ELR (cell line): ENCODE data around the gene S100Z.
"Not testable (repeated sequence)": the region's sequence is repeated elsewhere in the genome, so short reads cannot be mapped to it uniquely, and the experiment has no call there.

ENCODE experiments used
- DNase-seq: peaks from one replicate; pipeline ENCODE4 v3.0.0-alpha.2; 2015; ENCODE audit warnings: low read depth

S100Z gene

DNA sequence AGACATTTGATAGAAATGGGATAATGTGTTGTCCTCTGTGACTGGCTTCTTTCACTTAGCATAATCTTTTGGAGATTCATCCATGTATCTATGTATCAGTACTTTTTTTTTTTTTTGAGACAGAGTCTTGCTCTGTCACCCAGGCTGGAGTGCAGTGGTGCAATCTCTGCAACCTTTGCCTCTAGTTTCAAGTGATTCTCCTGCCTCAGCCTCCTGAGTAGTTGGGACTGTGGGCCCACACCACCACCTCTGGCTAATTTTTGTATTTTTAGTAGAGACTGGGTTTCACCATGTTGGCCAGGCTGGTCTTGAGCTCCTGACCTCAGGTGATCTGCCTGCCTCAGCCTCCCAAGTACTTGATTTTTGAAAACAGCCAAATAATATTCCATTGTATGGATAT is 23.4 kb upstream of the S100Z start:
- not testable (repeated sequence) for DNase-seq

DNA sequence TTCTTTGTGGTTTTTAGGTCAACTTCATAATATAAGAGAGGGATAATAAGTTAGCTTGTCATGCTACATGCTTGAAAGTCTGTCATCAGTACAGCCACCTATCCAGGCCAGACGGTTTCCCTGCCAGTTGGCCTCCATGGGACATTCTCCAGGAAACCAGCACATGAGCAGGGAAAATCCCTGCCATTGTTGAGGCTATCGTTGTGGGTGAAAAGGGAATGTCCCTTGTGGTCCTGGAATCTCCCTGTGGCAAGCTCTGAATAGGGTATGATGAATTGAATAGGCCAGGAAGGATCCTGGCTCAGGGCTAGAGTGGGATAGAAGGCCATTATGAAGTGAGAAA is 18.7 kb upstream of the S100Z start:
- DNase-seq, result peak; percentile 76

DNA sequence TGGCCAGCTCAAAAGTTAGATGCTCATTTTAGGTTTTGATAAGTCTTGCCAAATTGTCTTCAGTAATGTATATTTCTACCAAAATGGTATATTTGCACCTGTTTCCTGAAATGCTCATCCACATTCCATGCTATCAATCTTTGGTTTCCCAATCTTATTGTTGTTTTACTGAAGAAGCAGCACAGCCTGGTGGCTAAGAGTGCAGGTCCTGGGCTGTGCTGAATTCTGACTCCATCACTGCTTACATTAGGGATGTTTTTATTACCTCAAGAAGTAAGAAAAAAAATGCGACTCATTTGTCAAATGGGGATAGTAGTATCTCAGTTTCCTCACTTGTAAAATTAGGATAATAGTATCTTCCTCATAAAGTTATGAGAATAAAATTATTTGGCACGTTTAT is 13.6 kb upstream of the S100Z start:
- peak; percentile 50 for DNase-seq

DNA sequence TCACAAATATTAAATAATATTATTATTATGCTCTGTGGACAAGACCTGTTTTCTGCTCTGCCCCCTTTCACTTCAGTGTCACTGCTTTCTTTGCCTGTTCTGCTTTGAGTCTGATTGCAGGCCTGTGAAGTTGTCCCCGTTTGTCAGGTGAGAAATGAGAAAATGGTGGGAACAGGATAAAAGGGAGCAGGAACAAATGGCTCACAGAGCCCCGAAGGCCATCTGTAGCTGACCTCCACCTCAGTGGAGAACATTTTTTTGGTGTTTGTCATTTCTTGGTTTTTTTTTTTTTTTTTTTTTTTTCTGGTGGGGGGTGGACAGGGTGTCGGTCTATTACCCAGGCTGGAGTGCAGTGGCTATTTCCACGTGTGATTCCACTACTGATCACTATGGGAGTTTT is 13.2 kb upstream of the S100Z start:
- peak; percentile 62 for DNase-seq

DNA sequence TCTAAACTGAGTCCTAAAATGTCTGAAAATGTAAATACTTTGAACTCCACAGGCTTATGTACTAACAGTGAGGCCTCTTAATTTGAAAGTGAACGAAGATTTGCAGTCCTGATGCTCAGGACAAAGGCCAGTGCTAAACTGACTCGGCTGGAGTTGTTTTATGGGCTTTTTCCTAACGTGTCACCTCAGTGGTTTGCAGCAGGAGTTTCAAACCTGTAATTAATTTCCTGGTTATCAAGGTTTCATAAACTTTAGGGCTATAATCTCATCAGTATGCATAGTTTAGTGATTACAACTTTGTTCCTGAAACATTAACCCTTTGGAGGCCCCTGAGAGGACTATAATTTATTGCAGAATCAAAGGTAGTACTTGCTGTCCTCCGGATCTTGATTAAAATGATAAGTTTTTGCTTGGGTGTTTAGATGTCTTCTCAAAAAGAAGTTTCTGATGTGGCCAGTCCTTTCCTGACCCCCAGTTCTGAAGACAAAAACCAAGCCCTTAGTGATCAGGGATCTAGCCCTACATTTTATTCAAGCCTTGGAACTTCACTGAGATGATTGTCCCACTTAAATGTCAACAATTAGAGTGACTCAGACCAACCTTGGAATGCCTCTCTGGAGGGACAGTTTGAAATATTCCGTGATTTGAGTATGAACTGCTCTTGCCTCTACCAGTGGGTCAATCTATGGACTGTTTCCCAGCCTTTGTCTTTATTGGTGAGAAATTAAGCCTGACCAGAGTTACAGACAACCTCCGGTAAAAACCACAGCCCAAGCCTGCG is 11.1 kb upstream of the S100Z start:
- peak; percentile 89 for DNase-seq

DNA sequence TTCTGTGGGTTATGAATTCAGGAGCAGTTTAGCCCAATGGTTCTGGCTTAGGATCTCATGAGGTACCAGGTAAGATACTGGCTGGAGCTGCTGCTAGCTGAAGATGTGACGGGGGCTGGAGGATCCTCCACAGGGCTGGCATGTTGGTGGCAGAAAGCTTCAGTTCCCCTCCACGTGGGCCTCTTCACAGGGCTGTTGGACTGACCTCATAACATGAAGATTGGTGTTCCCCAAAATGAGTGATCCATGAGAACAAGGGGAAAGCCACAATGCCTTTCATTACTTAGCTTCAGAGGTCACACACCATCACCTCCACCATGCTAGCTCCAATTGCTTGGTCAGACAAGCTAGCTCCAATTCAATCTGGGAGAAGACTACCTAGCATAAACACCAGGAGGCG is 8.5 kb upstream of the S100Z start:
- no peak for DNase-seq

DNA sequence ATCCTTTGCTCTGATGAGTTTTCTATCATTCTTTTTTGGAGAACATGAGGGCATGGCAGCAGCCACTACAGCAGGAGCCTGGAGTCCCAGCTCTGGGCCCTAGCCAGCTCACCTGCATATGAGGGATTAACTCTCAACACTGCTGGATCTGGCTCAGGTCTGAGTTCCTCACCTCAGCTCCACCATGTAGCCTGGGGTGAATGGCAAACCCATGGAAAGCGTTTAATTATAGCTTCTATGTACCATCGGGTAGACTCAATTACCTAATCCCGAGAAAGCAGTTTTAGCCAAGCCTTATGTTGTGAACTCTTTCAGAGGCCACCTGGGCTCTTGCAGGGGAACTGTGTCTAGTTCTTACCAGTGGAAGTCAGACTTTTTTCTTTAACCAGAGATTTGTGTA is 3.9 kb upstream of the S100Z start:
- no peak for DNase-seq

DNA sequence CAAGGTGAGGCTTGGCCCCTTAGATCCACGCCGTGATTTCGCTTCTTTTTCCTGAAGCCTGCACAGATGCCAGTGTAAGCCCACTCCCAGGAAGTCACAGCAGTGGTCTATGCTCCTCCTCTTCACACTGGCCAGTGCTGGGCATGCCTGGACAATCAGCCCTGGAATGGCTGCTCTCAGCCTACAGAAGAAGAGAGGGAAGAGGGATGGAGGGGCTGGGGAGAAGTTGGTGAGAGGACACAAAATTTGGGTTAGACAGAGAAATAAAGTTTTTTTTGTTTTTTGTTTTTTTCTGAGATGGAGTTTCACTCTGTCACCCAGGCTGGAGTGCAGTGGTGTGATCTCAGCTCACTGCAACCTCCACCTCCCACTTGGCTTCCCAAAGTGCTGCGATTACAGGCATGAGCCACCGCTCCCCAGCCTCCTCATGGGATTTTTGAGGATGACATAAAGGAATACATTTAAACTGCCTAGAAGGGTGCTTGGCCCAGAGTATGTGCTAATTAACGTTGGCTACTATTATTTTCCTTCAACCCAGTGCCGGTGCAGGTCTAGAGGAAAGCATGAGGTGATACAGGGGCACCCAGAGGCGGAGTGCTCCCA is 830 bp downstream of the S100Z start:
- no peak for DNase-seq

DNA sequence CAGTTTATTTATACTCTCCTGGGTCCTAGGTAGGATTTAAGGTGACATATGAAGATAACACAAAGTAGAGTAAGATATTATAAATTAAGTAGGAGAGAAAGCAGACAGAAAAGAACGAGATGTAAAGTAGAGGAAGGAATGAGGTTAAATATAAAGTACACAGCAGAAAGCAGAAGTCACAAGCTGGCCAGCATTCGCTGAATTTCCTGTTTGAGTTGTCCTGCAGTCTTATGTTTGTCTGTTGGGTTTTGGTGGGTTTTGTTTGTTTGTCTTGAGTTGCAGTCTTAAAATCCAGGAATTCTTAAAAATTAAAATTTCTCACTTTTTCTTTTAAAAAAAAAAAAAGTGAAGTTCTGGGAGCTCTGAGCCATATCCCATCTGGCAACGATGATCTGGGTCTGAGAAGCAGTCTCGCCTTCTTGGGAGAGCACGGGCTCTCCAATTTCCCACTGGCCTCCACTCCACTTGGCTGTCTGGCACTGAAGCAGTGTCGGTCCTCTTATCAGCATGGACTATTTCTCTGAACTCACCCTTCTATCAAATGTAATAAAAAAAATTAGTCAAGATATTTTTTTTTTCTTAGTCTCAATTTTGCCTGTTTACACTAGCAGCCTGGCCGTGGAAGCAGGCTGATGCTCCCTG is 2.0 kb downstream of the S100Z start:
- no peak for DNase-seq

DNA sequence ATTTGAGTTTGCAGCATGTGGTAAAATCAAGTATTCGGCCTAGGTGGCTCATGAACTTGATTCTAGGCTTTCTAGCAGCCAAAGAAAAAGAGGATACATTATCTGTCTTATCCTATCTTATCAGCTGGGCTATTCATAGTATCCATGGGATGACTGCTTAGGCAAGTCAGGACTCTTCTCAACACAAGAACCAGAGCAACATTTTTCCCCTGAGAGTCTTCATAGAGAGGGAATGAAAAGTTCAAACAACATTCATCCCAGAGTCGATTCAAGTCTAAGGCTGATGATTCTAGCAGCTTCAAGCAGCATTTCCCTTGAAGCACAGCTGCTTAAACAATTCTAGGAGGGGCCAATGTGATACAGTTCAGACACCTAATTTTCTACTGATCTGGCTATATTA is 3.0 kb downstream of the S100Z start:
- DNase-seq, result no peak

DNA sequence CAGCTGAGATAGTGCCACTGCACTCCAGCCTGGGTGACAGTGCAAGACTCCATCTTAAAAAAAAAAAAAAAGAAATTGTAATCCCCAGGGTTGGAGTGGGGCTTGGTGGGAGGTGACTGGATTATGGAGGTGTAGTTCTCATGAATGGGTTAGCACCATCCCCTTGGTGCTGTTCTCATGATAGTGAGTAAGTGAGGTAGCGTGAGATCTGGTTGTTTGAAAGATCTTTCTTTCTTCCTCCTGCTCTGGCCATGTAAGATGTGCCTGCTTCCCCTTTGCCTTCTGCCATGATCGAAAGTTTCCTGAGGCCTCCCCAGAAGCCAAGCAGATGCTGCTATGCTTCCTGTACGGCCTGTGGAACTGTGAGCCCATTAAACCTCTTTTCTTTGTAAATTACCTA is 3.9 kb downstream of the S100Z start:
- DNase-seq, result not testable (repeated sequence)

DNA sequence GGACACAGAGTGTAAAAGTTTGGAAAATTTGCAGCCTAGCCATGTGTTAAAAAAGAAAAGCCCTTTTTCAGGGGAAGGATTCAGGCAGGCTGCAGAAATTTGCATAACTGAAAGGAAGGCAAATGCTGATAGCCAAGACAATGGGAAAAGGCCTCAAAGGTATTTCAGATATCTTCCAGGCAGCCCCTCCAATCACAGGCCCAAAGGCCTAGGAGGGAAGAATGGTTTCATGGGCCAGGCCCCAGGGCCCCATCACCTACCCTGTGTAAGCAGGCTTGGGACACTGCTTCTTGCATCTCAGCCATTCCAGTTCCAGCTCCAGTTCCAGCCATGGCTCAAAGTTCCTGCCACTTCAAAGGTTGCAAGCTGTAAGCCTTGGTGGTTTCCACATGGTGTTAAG is 4.8 kb downstream of the S100Z start:
- no peak for DNase-seq

DNA sequence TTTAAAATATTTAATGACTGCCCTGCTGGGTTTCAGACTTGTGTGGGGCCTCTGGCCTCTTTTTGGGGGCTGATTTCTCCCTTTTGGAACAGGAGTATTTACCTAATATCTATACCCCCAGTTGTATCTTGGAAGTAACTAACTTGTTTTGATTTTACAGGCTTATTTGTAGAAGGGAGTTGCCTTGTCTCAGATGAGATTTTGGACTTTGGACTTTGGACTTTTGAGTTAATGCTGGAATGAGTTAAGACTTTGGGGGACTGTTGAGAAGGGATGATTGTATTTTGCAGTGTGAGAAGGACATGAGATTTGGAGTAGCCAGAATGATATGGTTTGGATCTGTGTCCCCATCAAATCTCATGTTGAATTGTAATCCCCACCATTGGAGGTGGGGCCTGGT is 5.7 kb downstream of the S100Z start:
- DNase-seq, result not testable (repeated sequence)

DNA sequence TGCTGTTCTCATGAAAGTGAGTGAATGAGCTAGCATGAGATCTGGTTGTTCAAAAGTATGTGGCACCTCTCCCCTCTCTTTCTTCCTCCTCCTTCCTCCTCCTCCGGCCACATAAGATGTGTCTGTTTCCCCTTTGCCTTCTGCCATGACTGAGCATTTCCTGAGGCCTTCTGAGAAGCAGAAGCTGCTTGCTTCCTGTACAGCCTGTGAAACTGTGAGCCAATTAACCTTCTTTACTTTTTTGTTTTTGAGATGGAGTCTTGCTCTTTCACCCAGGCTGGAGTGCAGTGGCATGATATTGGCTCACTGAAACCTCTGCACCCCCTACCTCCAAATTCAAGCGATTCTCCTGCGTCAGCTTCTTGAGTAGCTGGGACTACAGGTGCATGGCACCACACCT is 6.1 kb downstream of the S100Z start:
- DNase-seq, result no peak

DNA sequence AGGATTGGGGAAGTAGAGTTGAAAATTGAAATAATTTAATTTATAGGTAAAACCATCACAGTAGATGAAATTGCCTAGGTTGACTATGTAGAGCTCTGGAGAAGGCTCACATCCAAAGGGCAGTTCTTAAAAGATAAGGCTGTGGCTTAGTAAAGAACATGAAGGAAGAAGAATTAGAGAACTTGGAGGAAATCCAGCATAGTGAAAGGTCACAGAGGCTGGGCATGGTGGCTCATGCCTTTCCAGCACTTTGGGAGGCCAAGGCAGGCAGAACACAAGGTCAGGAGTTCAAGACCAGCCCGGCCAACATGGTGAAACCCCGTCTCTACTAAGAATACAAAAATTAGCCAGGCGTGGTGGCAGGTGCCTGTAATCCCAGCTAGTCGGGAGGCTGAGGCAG is 7.0 kb downstream of the S100Z start:
- not testable (repeated sequence) for DNase-seq

DNA sequence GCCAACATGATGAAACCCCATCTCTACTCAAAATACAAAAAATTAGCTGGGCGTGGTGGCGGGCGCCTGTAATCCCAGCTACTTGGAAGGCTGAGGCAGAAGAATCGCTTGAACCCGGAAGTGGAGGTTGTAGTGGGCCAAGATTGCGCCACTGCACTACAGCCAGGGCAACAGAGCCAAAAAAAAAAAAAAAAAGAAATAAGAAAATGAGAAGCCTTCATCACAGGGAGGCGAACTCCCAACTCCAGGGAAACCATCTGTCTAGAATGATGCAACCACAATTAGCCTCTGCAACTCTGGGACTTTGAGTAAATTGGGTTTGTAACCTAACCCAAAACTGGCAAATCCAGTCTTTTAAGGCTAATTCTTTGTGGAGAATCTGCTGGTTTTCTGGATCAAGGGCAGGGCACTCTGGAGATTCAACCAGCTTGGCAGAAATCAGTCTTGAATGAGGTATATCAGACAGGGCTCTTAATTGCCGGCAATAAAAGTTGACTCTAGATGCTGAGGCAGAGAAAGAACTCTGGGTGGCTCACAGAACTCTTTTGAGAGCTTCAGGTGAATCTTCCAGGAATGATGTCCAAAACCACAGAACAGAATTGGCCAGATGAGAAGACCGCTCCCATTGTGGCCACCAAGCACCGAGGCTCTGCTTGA is 9.9 kb downstream of the S100Z start:
- no peak for DNase-seq

DNA sequence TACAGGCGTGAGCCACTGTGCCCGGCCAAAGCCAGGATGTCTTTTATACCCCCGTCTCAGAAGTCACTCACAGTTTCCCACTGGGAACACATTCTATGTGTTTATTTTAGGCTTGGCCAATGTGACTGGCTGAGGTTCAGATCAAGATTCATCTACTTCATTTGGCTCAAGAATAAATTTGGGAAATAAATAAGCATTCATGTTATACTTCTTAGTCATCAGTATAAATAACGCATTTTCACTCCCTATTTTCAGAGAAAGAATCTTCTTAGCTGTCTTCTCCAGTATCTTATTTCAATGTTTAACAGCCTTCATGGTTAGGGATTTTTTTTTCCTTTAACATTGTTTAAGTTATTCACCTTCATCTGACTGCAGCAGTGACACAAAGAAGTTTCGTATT is 11.8 kb downstream of the S100Z start:
- DNase-seq, result no peak

DNA sequence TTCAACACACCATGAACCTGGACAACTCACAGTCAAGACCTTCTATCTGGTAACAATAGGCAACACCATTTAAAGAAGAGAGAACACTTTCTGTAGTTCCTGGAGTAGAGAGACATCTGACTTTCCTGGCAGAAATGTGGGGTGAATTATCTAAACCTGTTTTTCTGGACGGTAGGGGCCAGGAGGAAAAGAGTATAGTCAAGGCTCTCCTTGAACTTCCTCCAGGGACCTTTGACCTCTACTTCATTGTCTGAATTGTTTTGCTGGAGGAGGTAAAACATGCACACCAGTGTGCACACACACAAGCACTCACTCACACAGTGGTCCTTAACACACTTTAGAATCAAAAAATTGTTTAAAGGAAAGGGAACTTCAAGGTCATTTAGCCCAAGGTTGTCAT is 13.2 kb downstream of the S100Z start:
- no peak for DNase-seq

DNA sequence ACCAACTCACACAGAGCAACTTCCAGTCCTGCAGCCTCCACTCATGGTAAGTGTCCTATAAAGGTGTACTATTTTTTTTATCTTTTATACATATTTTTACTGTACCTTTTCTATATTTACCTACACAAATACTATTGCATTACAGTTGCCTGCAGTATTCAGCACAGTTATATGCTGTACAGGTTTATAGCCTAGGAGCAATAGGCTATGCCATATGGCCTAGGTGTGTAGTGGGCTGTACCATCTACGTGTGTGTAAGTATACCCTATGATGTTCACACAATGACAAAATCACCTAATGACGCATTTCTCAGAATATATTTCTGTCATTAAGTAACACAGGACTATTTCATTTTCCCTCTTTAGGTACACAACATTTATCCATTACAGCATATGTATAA is 16.7 kb downstream of the S100Z start:
- DNase-seq, result no peak

DNA sequence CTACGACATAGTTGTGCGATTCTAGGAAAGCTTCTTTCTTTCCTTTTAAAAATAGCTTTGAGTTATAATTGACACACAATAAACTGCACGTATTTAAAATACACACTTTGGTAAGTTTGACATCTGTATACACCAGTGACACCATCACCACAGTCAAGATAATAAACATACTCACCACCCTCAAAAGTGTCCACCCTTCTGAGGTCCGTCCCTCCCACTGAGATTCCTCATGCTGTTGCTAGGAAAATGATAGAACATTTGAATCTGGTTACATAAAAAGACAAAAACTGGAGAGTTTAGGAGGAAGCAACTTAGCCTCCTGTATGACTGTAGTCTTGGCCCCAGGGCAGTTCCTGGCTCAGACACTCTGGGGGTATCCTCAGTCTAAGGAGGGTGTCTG is 17.2 kb downstream of the S100Z start:
- peak; percentile 20 for DNase-seq

DNA sequence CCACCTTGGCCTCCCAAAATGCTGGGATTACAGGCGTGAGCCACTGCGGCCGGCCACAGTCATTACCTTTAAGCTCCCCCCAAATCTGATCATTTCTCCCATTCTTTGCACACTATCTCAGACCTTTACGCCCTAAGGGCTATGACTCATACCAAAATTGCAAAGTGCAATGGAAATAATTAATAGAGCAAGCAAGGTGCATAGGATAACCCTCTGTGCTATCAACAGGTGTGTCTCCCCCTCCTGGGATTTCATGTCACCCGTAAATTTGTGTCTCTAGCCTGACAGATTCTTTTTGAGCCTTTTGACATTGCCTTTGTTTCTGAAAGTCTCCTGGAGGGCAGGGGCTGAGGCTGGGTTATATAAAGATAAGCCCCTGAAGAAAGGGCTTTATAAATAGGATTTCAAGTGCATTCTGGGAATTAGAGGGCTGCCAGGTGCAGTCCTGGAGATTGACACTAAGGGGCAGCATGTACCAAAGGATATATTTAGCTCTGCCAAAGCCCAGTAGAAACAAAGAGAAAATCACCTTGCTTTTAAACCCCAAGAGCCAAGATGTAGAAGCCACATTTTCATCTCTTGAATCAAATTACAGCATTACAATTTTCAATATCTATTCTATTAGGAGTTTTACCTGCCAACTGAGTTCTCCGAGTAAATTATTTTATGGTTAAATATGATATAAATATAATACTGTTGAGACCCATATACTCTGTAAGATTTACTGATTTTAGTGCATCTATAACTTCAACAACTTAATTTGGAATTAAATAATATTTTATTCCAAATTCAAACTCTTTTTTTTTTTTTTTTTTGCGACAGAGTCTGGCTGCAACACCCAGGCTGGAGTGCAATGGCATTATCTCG is 18.2 kb downstream of the S100Z start:
- DNase-seq, result peak; percentile 77

DNA sequence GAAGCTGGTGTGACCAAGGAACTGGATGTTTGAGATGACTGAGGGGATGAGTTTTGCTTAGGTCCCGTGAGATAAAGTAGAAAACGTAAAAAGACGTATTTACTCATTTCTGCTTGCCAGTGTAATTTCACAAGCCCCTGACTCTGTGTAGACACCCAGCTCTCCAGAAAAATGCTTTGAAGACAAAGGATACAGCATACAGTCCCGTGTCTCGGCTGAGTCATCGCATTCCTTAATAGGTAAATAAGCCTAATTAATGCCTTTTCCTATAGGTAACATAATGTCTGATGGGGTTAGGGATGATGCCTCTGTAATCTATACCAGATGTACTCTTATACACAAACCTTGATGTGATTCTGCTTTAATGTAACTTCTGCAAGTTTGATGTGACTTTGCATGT is 20.2 kb downstream of the S100Z start:
- peak; percentile 46 for DNase-seq
